CD4-positive, CD25-positive, alpha-beta regulatory T cell (primary cell): ENCODE data around the gene NIT1. TPM values are rescaled to one million over a fixed set of nuclear protein-coding genes. Genes with fewer than 3 reads are reported as not detected.

ENCODE experiments used
- ATAC-seq, 2 donors: fragments of 150-1000 bp; cut with Tn5 transposase; one replicate each; pipeline ENCODE4 v1.10.0; 2021; ENCODE audit warnings: low read depth in 2 of 2, moderate number of reproducible peaks in 2 of 2, moderate library complexity in 1 of 2
- DNase-seq, 3 donors: peaks; one replicate each; pipeline versions ENCODE4 v3.0.0 to v3.0.0-alpha.2; 2012 to 2022; ENCODE audit warnings: mixed read lengths in 1 of 3
- H3K27ac ChIP-seq: one replicate; pipeline ENCODE4 v1.7.0; 2013; ENCODE audit warnings: mild to moderate bottlenecking, low read length; ENCODE audit not compliant: insufficient read depth, poor library complexity, severe bottlenecking
- H3K27me3 ChIP-seq: one replicate; pipeline ENCODE4 v1.7.0; 2013; ENCODE audit warnings: low read length; ENCODE audit not compliant: control insufficient read depth, insufficient read depth
- H3K36me3 ChIP-seq: one replicate; pipeline ENCODE4 v1.7.0; 2013; ENCODE audit warnings: mild to moderate bottlenecking, low read length, moderate library complexity; ENCODE audit not compliant: control insufficient read depth, insufficient read depth
- H3K4me1 ChIP-seq: 2 replicates; pipeline ENCODE4 v1.7.0; 2013; ENCODE audit warnings: mild to moderate bottlenecking, low read length; ENCODE audit not compliant: insufficient read depth, control insufficient read depth, poor library complexity, severe bottlenecking
- H3K4me3 ChIP-seq: one replicate; pipeline ENCODE4 v1.7.0; 2013; ENCODE audit warnings: low read depth, mild to moderate bottlenecking, low read length, moderate library complexity
- H3K9me3 ChIP-seq, 2 experiments: 1 replicate in 1 of 2; 2 replicates in 1 of 2; pipeline ENCODE4 v1.7.0; 2013; ENCODE audit warnings: low read length in 2 of 2, mild to moderate bottlenecking in 1 of 2, moderate library complexity in 1 of 2; ENCODE audit not compliant: control insufficient read depth in 2 of 2
- H3K27ac Mint-ChIP-seq, 3 donors: one replicate each; pipeline ENCODE4 v1.8.0; 2020 to 2022; ENCODE audit warnings: mild to moderate bottlenecking in 3 of 3, mixed read lengths in 3 of 3, moderate library complexity in 2 of 3
- H3K27me3 Mint-ChIP-seq: one replicate; pipeline ENCODE4 v1.8.0; 2022; ENCODE audit warnings: mild to moderate bottlenecking, mixed read lengths
- H3K36me3 Mint-ChIP-seq: one replicate; pipeline ENCODE4 v1.8.0; 2020; ENCODE audit warnings: mixed read lengths
- H3K4me1 Mint-ChIP-seq, 4 donors: one replicate each; pipeline ENCODE4 v1.8.0; 2020 to 2022; ENCODE audit warnings: mixed read lengths in 4 of 4, mild to moderate bottlenecking in 1 of 4
- H3K4me3 Mint-ChIP-seq, 4 donors: one replicate each; pipeline ENCODE4 v1.8.0; 2020 to 2022; ENCODE audit warnings: mild to moderate bottlenecking in 4 of 4, mixed read lengths in 4 of 4, moderate library complexity in 3 of 4
- H3K9me3 Mint-ChIP-seq, 7 donors: one replicate each; pipeline ENCODE4 v1.8.0; 2020 to 2022; ENCODE audit warnings: mixed read lengths in 7 of 7, mild to moderate bottlenecking in 3 of 7, moderate library complexity in 2 of 7
- polyA plus RNA-seq, 4 donors: library from polyadenylated mRNA; unstranded; fragments of 300-500 nt; fragmentation: Illumina TruSeq; gene quantifications; one replicate each; pipeline ENCODE4 v1.2.3, GENCODE V29; 2021
- total RNA-seq: library from RNA; stranded (reverse); gene quantifications from one replicate; pipeline ENCODE4 v1.2.3, GENCODE V29; 2022

Gene NIT1
- total and polyA plus RNA-seq, 5 donors from 2014 or later: 21.1 to 28.2 (median 22.5) TPM

GRCh38 chr1:161086457-161086856 lies 31.4 kb upstream of the NIT1 start:
- H3K27me3 ChIP-seq: no peaks in the 10 kb centered on the region
- Mint-ChIP-seq H3K4me3 (no peak overlapping the region), H3K4me1 (peaks cover 0 to 3% (median 1%) of the 10 kb centered on the region in 4 donors), H3K27me3 (no peaks in the 10 kb centered on the region), H3K36me3 (no peaks in the 10 kb centered on the region), H3K27ac (no peak overlapping the region), H3K9me3 (no peaks in the 10 kb centered on the region)
- no peak overlapping the region for H3K27ac ChIP-seq
- H3K9me3 ChIP-seq: no peaks in the 10 kb centered on the region
- no peaks in the 10 kb centered on the region for H3K4me1 ChIP-seq
- ATAC-seq (no peak), DNase-seq (no peak)
- no peak overlapping the region for H3K4me3 ChIP-seq
- no peaks in the 10 kb centered on the region for H3K36me3 ChIP-seq

- Histone ChIP-seq H3K4me1 (no peaks in the 10 kb centered on the region), H3K9me3 (no peaks in the 10 kb centered on the region), H3K36me3 (no peaks in the 10 kb centered on the region), H3K27ac (no peak overlapping the region), H3K4me3 (no peak overlapping the region), H3K27me3 (no peaks in the 10 kb centered on the region)
- peaks cover 0 to 5% (median 1%) of the 10 kb centered on the region in 4 donors for H3K4me1 Mint-ChIP-seq
- H3K27ac Mint-ChIP-seq: no peak overlapping the region
- no peak overlapping the region for H3K4me3 Mint-ChIP-seq
- no peak for DNase-seq
- ATAC-seq: no peak
- H3K27me3 Mint-ChIP-seq: no peaks in the 10 kb centered on the region
- no peaks in the 10 kb centered on the region for H3K36me3 Mint-ChIP-seq
- no peaks in the 10 kb centered on the region for H3K9me3 Mint-ChIP-seq
These were observed 29.3 kb upstream of the NIT1 start for GRCh38 chr1:161088587-161089110.

GRCh38 chr1:161089251-161089924 lies 28.5 kb upstream of the NIT1 start, which contains the start of gene NECTIN4:
Gene NECTIN4 (minus strand): TSS chr1:161089558. CDS start chr1:161089296, 262 bp downstream.
- no peaks in the 10 kb centered on the region for H3K9me3 ChIP-seq
- no peaks in the 10 kb centered on the region for H3K4me1 ChIP-seq
- no peak within 1 kb of the TSS for H3K4me3 ChIP-seq
- no peak within 1 kb of the TSS for H3K27ac Mint-ChIP-seq
- no peak for DNase-seq
- H3K27ac ChIP-seq: no peak within 1 kb of the TSS
- no peaks in the 10 kb centered on the region for H3K27me3 Mint-ChIP-seq
- H3K4me3 Mint-ChIP-seq: peak within 1 kb of the TSS in 1 of 4 donors; percentile 44
- H3K4me1 Mint-ChIP-seq: peaks cover 0 to 5% (median 1%) of the 10 kb centered on the region in 4 donors
- H3K36me3 ChIP-seq: no peaks in the 10 kb centered on the region
- no peaks in the 10 kb centered on the region for H3K9me3 Mint-ChIP-seq
- H3K27me3 ChIP-seq: no peaks in the 10 kb centered on the region
- ATAC-seq: no peak
- no peaks in the 10 kb centered on the region for H3K36me3 Mint-ChIP-seq

GRCh38 chr1:161089938-161090337 lies 28.0 kb upstream of the NIT1 start:
- Histone ChIP-seq H3K4me1 (no peaks in the 10 kb centered on the region), H3K27ac (no peak overlapping the region), H3K36me3 (no peaks in the 10 kb centered on the region), H3K4me3 (no peak overlapping the region), H3K27me3 (no peaks in the 10 kb centered on the region), H3K9me3 (no peaks in the 10 kb centered on the region)
- no peaks in the 10 kb centered on the region for H3K27me3 Mint-ChIP-seq
- no peak overlapping the region for H3K4me3 Mint-ChIP-seq
- no peak overlapping the region for H3K27ac Mint-ChIP-seq
- H3K36me3 Mint-ChIP-seq: no peaks in the 10 kb centered on the region
- no peaks in the 10 kb centered on the region for H3K9me3 Mint-ChIP-seq
- ATAC-seq (no peak), DNase-seq (no peak)
- H3K4me1 Mint-ChIP-seq: peaks cover 0 to 5% (median 1%) of the 10 kb centered on the region in 4 donors

GRCh38 chr1:161090617-161091016 lies 27.3 kb upstream of the NIT1 start:
- H3K9me3 ChIP-seq: no peaks in the 10 kb centered on the region

GRCh38 chr1:161091093-161091492 lies 26.8 kb upstream of the NIT1 start:
- Histone ChIP-seq H3K36me3 (no peaks in the 10 kb centered on the region), H3K27ac (no peak overlapping the region), H3K27me3 (no peaks in the 10 kb centered on the region), H3K4me1 (no peaks in the 10 kb centered on the region), H3K4me3 (no peak overlapping the region), H3K9me3 (no peaks in the 10 kb centered on the region)
- DNase-seq (no peak), ATAC-seq (no peak)
- H3K4me1 Mint-ChIP-seq: peaks cover 0 to 6% (median 1%) of the 10 kb centered on the region in 4 donors
- no peaks in the 10 kb centered on the region for H3K9me3 Mint-ChIP-seq
- no peak overlapping the region for H3K27ac Mint-ChIP-seq
- H3K27me3 Mint-ChIP-seq: no peaks in the 10 kb centered on the region
- no peaks in the 10 kb centered on the region for H3K36me3 Mint-ChIP-seq
- H3K4me3 Mint-ChIP-seq: no peak overlapping the region

More at GRCh38 chr1:161090617-161091016, 27.3 kb upstream of the NIT1 start:
- H3K4me1 ChIP-seq: no peaks in the 10 kb centered on the region
- H3K4me1 Mint-ChIP-seq: peaks cover 0 to 5% (median 1%) of the 10 kb centered on the region in 4 donors
- no peaks in the 10 kb centered on the region for H3K36me3 ChIP-seq
- no peaks in the 10 kb centered on the region for H3K36me3 Mint-ChIP-seq
- ATAC-seq (no peak), DNase-seq (no peak)
- H3K27ac Mint-ChIP-seq: no peak overlapping the region
- no peak overlapping the region for H3K27ac ChIP-seq
- no peak overlapping the region for H3K4me3 ChIP-seq
- H3K27me3 ChIP-seq: no peaks in the 10 kb centered on the region
- H3K9me3 Mint-ChIP-seq: no peaks in the 10 kb centered on the region
- H3K4me3 Mint-ChIP-seq: peak overlapping the region in 1 of 4 donors; percentile 44
- no peaks in the 10 kb centered on the region for H3K27me3 Mint-ChIP-seq

- no peak overlapping the region for H3K4me3 ChIP-seq
- no peak for ATAC-seq
- no peaks in the 10 kb centered on the region for H3K9me3 ChIP-seq
- Mint-ChIP-seq H3K9me3 (no peaks in the 10 kb centered on the region), H3K4me1 (peaks cover 0 to 9% (median 4%) of the 10 kb centered on the region in 4 donors), H3K36me3 (no peaks in the 10 kb centered on the region), H3K4me3 (no peak overlapping the region), H3K27me3 (peaks cover 7% of the 10 kb centered on the region), H3K27ac (no peak overlapping the region)
- H3K27ac ChIP-seq: no peak overlapping the region
- DNase-seq: no peak
- H3K4me1 ChIP-seq: peaks cover under 1% of the 10 kb centered on the region
- H3K36me3 ChIP-seq: no peaks in the 10 kb centered on the region
- H3K27me3 ChIP-seq: no peaks in the 10 kb centered on the region
These were observed 26.0 kb upstream of the NIT1 start for GRCh38 chr1:161091796-161092507.
